Neural cell (in vitro differentiated cells): ENCODE results near the gene GNB2. TPM values are rescaled to one million over a fixed set of nuclear protein-coding genes. Genes with fewer than 3 reads are reported as not detected.

Experiments
- H2AFZ ChIP-seq: fragments of 200-600, 300-800 bp; sonication (generic), shearing (Covaris generic); 2 replicates; pipeline ENCODE4 v1.6.0; 2014; ENCODE audit warnings: low read depth, mild to moderate bottlenecking, antibody characterized with exemption, low read length, moderate library complexity
- H3F3A ChIP-seq: fragments of 200-600 bp; shearing (Covaris generic); 2 replicates; pipeline ENCODE4 v1.6.1; 2016; ENCODE audit warnings: mild to moderate bottlenecking, moderate library complexity, mixed read lengths, antibody characterized with exemption, low read length; ENCODE audit not compliant: insufficient read depth, poor library complexity, severe bottlenecking
- H3K27ac ChIP-seq: fragments of 200-600, 300-800 bp; sonication (generic), shearing (Covaris generic); 2 replicates; pipeline ENCODE4 v1.5.1; 2014; ENCODE audit warnings: mild to moderate bottlenecking, low read length, moderate library complexity
- H3K27me3 ChIP-seq: fragments of 300-800, 200-600 bp; sonication (generic), shearing (Covaris generic); 2 replicates; pipeline ENCODE4 v1.6.0; 2014; ENCODE audit warnings: mild to moderate bottlenecking, low read depth, low read length, moderate library complexity; ENCODE audit not compliant: insufficient read depth
- H3K36me3 ChIP-seq: fragments of 300-800, 200-600 bp; sonication (generic), shearing (Covaris generic); 2 replicates; pipeline ENCODE4 v1.5.1; 2014; ENCODE audit warnings: mild to moderate bottlenecking, antibody characterized with exemption, low read length, moderate library complexity; ENCODE audit not compliant: insufficient read depth
- H3K4me2 ChIP-seq: fragments of 300-800, 200-600 bp; sonication (generic), shearing (Covaris generic); 2 replicates; pipeline ENCODE4 v1.6.0; 2014; ENCODE audit warnings: mild to moderate bottlenecking, low read length
- H3K4me3 ChIP-seq: fragments of 300-800, 200-600 bp; sonication (generic), shearing (Covaris generic); 2 replicates; pipeline ENCODE4 v1.5.1; 2014; ENCODE audit warnings: mild to moderate bottlenecking, low read length, moderate library complexity
- H3K79me2 ChIP-seq: fragments of 200-600 bp; shearing (Covaris generic); replicated peaks from 2 replicates; pipeline ENCODE4 v1.6.0; 2014; ENCODE audit warnings: mild to moderate bottlenecking, low read length, moderate library complexity; ENCODE audit not compliant: insufficient read depth
- H3K9ac ChIP-seq: fragments of 300-800, 200-600 bp; sonication (generic), shearing (Covaris generic); 2 replicates; pipeline ENCODE4 v1.6.1; 2016; ENCODE audit warnings: mild to moderate bottlenecking, low read length, mixed read lengths
- H3K9me2 ChIP-seq: fragments of 200-600 bp; shearing (Covaris generic); 2 replicates; pipeline ENCODE4 v1.6.1; 2016; ENCODE audit warnings: mild to moderate bottlenecking, low read length, mixed read lengths; ENCODE audit not compliant: insufficient read depth
- H3K9me3 ChIP-seq: fragments of 200-600, 300-800 bp; sonication (generic), shearing (Covaris generic); 2 replicates; pipeline ENCODE4 v1.6.1; 2016; ENCODE audit warnings: mild to moderate bottlenecking, mixed run types, low read length, moderate library complexity, mixed read lengths
- H4K20me1 ChIP-seq: fragments of 200-600 bp; shearing (Covaris generic); 2 replicates; pipeline ENCODE4 v1.6.1; 2016; ENCODE audit warnings: mild to moderate bottlenecking, mixed run types; ENCODE audit not compliant: insufficient read depth
- CTCF ChIP-seq: fragments of 450-650 bp; IDR thresholded peaks from 2 replicates; pipeline ENCODE4 v1.5.1; 2014; ENCODE audit warnings: antibody characterized with exemption, mild to moderate bottlenecking, moderate library complexity; ENCODE audit not compliant: poor library complexity, severe bottlenecking
- EP300 ChIP-seq: fragments of 450-650 bp; conservative IDR thresholded peaks from 2 replicates; pipeline ENCODE4 v1.6.1; 2014; ENCODE audit warnings: antibody characterized with exemption, mild to moderate bottlenecking, moderate library complexity; ENCODE audit not compliant: poor library complexity, severe bottlenecking
- EZH2 ChIP-seq: fragments of 200-600, 300-800 bp; shearing (Covaris generic), sonication (generic); IDR thresholded peaks from 2 replicates; pipeline ENCODE4 v1.6.1; 2014; ENCODE audit warnings: antibody characterized with exemption, low read length, borderline replicate concordance, mild to moderate bottlenecking; ENCODE audit not compliant: insufficient read depth, poor library complexity, severe bottlenecking
- MXI1 ChIP-seq: fragments of 450-650 bp; conservative IDR thresholded peaks from 2 replicates; pipeline ENCODE4 v1.6.1; 2014; ENCODE audit warnings: antibody characterized with exemption, mild to moderate bottlenecking; ENCODE audit not compliant: poor library complexity, severe bottlenecking
- POLR2AphosphoS5 ChIP-seq: IDR thresholded peaks from 2 replicates; pipeline ENCODE4 v1.6.1; 2012
- RAD21 ChIP-seq: fragments of 450-650 bp; conservative IDR thresholded peaks from 2 replicates; pipeline ENCODE4 v1.6.1; 2014; ENCODE audit warnings: antibody characterized with exemption, mild to moderate bottlenecking, moderate library complexity
- REST ChIP-seq: IDR thresholded peaks from 2 replicates; pipeline ENCODE4 v1.6.1; 2012; ENCODE audit warnings: borderline replicate concordance
- SMC3 ChIP-seq: fragments of 450-650 bp; conservative IDR thresholded peaks from 2 replicates; pipeline ENCODE4 v1.6.1; 2014; ENCODE audit warnings: antibody characterized with exemption, mild to moderate bottlenecking, moderate library complexity; ENCODE audit not compliant: poor library complexity
- TAF1 ChIP-seq: IDR thresholded peaks from 2 replicates; pipeline ENCODE4 v1.6.1; 2012; ENCODE audit warnings: low read depth
- polyA plus RNA-seq: library from polyadenylated mRNA; depleted of rRNA; stranded (reverse); fragments of >200 nt; gene quantifications from 2 replicates; pipeline ENCODE4 v1.2.3, GENCODE V29; 2014

Gene GNB2
- polyA plus RNA-seq, 1 donor from 2014 or later = 279 TPM

GRCh38 chr7:100640517-100641440, 32.8 kb upstream of the GNB2 start:
- Histone ChIP-seq H3K27me3 (no peaks in the 10 kb centered on the region), H3K9me2 (no peaks in the 10 kb centered on the region), H3K4me2 (no peak overlapping the region), H3K4me3 (no peak overlapping the region), H4K20me1 (no peaks in the 10 kb centered on the region), H2AFZ (no peak overlapping the region), H3K79me2 (no peaks in the 10 kb centered on the region), H3K27ac (no peak overlapping the region), H3K9ac (no peak overlapping the region), H3K36me3 (no peaks in the 10 kb centered on the region), H3K9me3 (no peaks in the 10 kb centered on the region), H3F3A (no peaks in the 10 kb centered on the region)
- TF ChIP-seq TAF1 (no peak), EZH2 (no peak), REST (no peak), MXI1 (no peak), CTCF (no peak), RAD21 (no peak), EP300 (no peak), POLR2AphosphoS5 (no peak), SMC3 (no peak)

GRCh38 chr7:100641463-100641859, 32.1 kb upstream of the GNB2 start, which contains the start of gene TFR2:
TFR2 (minus strand) TSS chr7:100641552; CDS start chr7:100641509, 43 bp downstream.
- Histone ChIP-seq H3K4me3 (no peak within 1 kb of the TSS), H3K4me2 (no peak within 1 kb of the TSS), H3K36me3 (no peaks in the 10 kb centered on the region), H3K9me3 (no peaks in the 10 kb centered on the region), H2AFZ (no peak within 1 kb of the TSS), H3K9me2 (no peaks in the 10 kb centered on the region), H3K27ac (no peak within 1 kb of the TSS), H4K20me1 (no peaks in the 10 kb centered on the region), H3K79me2 (no peaks in the 10 kb centered on the region), H3K9ac (no peak within 1 kb of the TSS), H3K27me3 (no peaks in the 10 kb centered on the region), H3F3A (no peaks in the 10 kb centered on the region)
- no peak for TF ChIP-seq SMC3
- no peak for TF ChIP-seq CTCF
- no peak for TF ChIP-seq POLR2AphosphoS5
- no peak for TF ChIP-seq TAF1
- TF ChIP-seq RAD21 = no peak
- no peak for TF ChIP-seq MXI1
- TF ChIP-seq EZH2 = no peak
- no peak for TF ChIP-seq EP300
- TF ChIP-seq REST = no peak
